Stimulated activated CD8-positive, alpha-beta memory T cell treated with anti-CD3 and anti-CD28 coated beads, Interleukin-4, amount 100 ng/mL, for 24 hours (primary cell): ENCODE data around the gene HECTD2.
"Not testable (repeated sequence)": the region's sequence is repeated elsewhere in the genome, so short reads cannot be mapped to it uniquely, and the experiment has no call there.

ENCODE experiments used
- DNase-seq: peaks from one replicate; pipeline ENCODE4 v3.0.0-alpha.2; 2020; ENCODE audit warnings: low read depth

The HECTD2 gene

GRCh38 chr10:91472911-91473310, 62.8 kb downstream of the HECTD2 start:
- DNase-seq: no peak

GRCh38 chr10:91474009-91474408, 63.9 kb downstream of the HECTD2 start:
- DNase-seq: no peak

- DNase-seq: no peak
Measured at GRCh38 chr10:91477236-91477635, 67.1 kb downstream of the HECTD2 start.

- no peak for DNase-seq
Measured at GRCh38 chr10:91479583-91479982, 69.4 kb downstream of the HECTD2 start.

- no peak for DNase-seq
Measured at GRCh38 chr10:91487911-91488582, 77.9 kb downstream of the HECTD2 start.

- no peak for DNase-seq
Measured at GRCh38 chr10:91493313-91493712, 83.2 kb downstream of the HECTD2 start.

GRCh38 chr10:91495402-91495801, 85.3 kb downstream of the HECTD2 start:
- DNase-seq: no peak

- no peak for DNase-seq
Measured at GRCh38 chr10:91496016-91496415, 85.9 kb downstream of the HECTD2 start.

GRCh38 chr10:91511549-91512330, 101.6 kb downstream of the HECTD2 start:
- DNase-seq: no peak

- no peak for DNase-seq
Measured at GRCh38 chr10:91512458-91512857, 102.3 kb downstream of the HECTD2 start.

- DNase-seq: no peak
Measured at GRCh38 chr10:91513598-91514424, 103.7 kb downstream of the HECTD2 start.

GRCh38 chr10:91514787-91515186, 104.6 kb downstream of the HECTD2 start:
- no peak for DNase-seq

- no peak for DNase-seq
Measured at GRCh38 chr10:91517394-91517793, 107.2 kb downstream of the HECTD2 start.

- no peak for DNase-seq
Measured at GRCh38 chr10:91519899-91520514, 109.9 kb downstream of the HECTD2 start.

GRCh38 chr10:91520661-91521060, 110.5 kb downstream of the HECTD2 start:
- no peak for DNase-seq

- no peak for DNase-seq
Measured at GRCh38 chr10:91521439-91521838, 111.3 kb downstream of the HECTD2 start.

GRCh38 chr10:91525896-91526712, 116.0 kb downstream of the HECTD2 start:
- no peak for DNase-seq

GRCh38 chr10:91528080-91528479, 117.9 kb downstream of the HECTD2 start:
- no peak for DNase-seq

- DNase-seq: no peak
Measured at GRCh38 chr10:91528768-91529167, 118.6 kb downstream of the HECTD2 start.

- not testable (repeated sequence) for DNase-seq
Measured at GRCh38 chr10:91534789-91535188, 124.6 kb downstream of the HECTD2 start.

- DNase-seq: no peak
Measured at GRCh38 chr10:91536111-91536510, 126.0 kb downstream of the HECTD2 start.
